HCT116 (cell line): ENCODE results near the gene COL15A1. TPM values are rescaled to one million over a fixed set of nuclear protein-coding genes. Genes with fewer than 3 reads are reported as not detected.

ENCODE experiments used
- ATAC-seq: fragments of 200-7000 bp; cut with Tn5 transposase; 2 replicates; pipeline ENCODE4 v1.9.1; 2020; ENCODE audit warnings: mild to moderate bottlenecking, moderate library complexity
- BruUV-seq: library from RNA; stranded (reverse); fragments of 400-500 nt; replicated peaks from 2 replicates; lab custom pipeline; 2021; lab: Mats Ljungman, UMichigan
- CTCF ChIA-PET: fragments of 300-600 bp; sonication (Branson Sonifier 250); formaldehyde crosslinking; loops from one replicate; lab custom pipeline; 2021; ENCODE audit warnings: antibody characterized with exemption; lab: Charles Lee
- POLR2A ChIA-PET: fragments of 300-600, 350-600 bp; sonication (Branson Sonifier 250); formaldehyde crosslinking; loops from one replicate; lab custom pipeline; 2021; ENCODE audit warnings: antibody characterized with exemption; lab: Charles Lee
- RAD21 ChIA-PET, 2 experiments: fragments of 300-600 bp; sonication (Branson Sonifier 250); formaldehyde crosslinking; loops; one replicate each; lab custom pipeline; 2023; ENCODE audit warnings: low total read pairs in 2 of 2; ENCODE audit not compliant: uncharacterized antibody in 2 of 2, unreplicated experiment in 2 of 2, low non-redundant PET in 1 of 2; lab: Charles Lee
- DNase-seq: peaks from one replicate; pipeline ENCODE4 v3.0.0-alpha.2; 2010; ENCODE audit warnings: low read depth, low spot score
- H2AFZ ChIP-seq: fragments of 200-600 bp; shearing (Covaris generic), sonication (generic); 2 replicates; pipeline ENCODE4 v1.6.1; 2017; ENCODE audit warnings: low read depth, mixed run types, mixed read lengths, antibody characterized with exemption, low read length; ENCODE audit not compliant: poor library complexity, severe bottlenecking
- H3K27ac ChIP-seq: 2 replicates; pipeline ENCODE4 v1.5.1; 2012; ENCODE audit warnings: low read depth, low read length
- H3K27me3 ChIP-seq: fragments of 200-600 bp; sonication (generic); 2 replicates; pipeline ENCODE4 v1.6.1; 2016; ENCODE audit warnings: mixed run types, low read length, mixed read lengths; ENCODE audit not compliant: insufficient read depth
- H3K36me3 ChIP-seq, 2 experiments: fragments of 200-500 bp in 1 of 2; fragments of 200-600 bp in 1 of 2; sonication (Bioruptor generic) in 1 of 2; sonication (generic) in 1 of 2; 2 replicates each; pipeline versions ENCODE4 v1.5.1 to v1.6.1; 2014 to 2016; ENCODE audit warnings: low read length in 2 of 2, inconsistent platforms in 1 of 2, mixed read lengths in 1 of 2, mixed run types in 1 of 2; ENCODE audit not compliant: insufficient read depth in 2 of 2, control insufficient read depth in 1 of 2
- H3K4me1 ChIP-seq, 2 experiments: fragments of 200-600 bp in 1 of 2; sonication (generic) in 1 of 2; 2 replicates each; pipeline versions ENCODE4 v1.5.1 to v1.6.1; 2012 to 2017; ENCODE audit warnings: low read length in 2 of 2, inconsistent platforms in 1 of 2, mild to moderate bottlenecking in 1 of 2, mixed read lengths in 1 of 2, mixed run types in 1 of 2, moderate library complexity in 1 of 2; ENCODE audit not compliant: insufficient read depth in 2 of 2, control insufficient read depth in 1 of 2
- H3K4me2 ChIP-seq: fragments of 200-600 bp; sonication (generic); 2 replicates; pipeline ENCODE4 v1.6.1; 2017; ENCODE audit warnings: mixed run types, low read length, mixed read lengths
- H3K4me3 ChIP-seq, 2 experiments: fragments of 200-600 bp in 1 of 2; sonication (generic) in 1 of 2; replicated peaks in 1 of 2; 2 replicates each; pipeline ENCODE4 v1.5.1; 2011 to 2016; ENCODE audit warnings: low read length in 2 of 2, control low read depth in 1 of 2, low read depth in 1 of 2, mild to moderate bottlenecking in 1 of 2, mixed read lengths in 1 of 2, mixed run types in 1 of 2
- H3K79me2 ChIP-seq: fragments of 200-600 bp; sonication (generic); 2 replicates; pipeline ENCODE4 v1.6.1; 2017; ENCODE audit warnings: mild to moderate bottlenecking, mixed run types, low read length, moderate library complexity, mixed read lengths; ENCODE audit not compliant: insufficient read depth
- H3K9ac ChIP-seq: fragments of 200-600 bp; sonication (generic); 2 replicates; pipeline ENCODE4 v1.6.1; 2016; ENCODE audit warnings: low read length, mixed read lengths
- H3K9me2 ChIP-seq: fragments of 200-600 bp; sonication (generic), shearing (Covaris generic); 2 replicates; pipeline ENCODE4 v1.6.1; 2017; ENCODE audit warnings: mixed run types, mild to moderate bottlenecking, moderate library complexity; ENCODE audit not compliant: insufficient read depth
- H3K9me3 ChIP-seq, 2 experiments: fragments of 200-500 bp in 1 of 2; fragments of 200-600 bp in 1 of 2; sonication (Bioruptor generic) in 1 of 2; sonication (generic) in 1 of 2; 2 replicates each; pipeline ENCODE4 v1.6.1; 2014 to 2017; ENCODE audit warnings: low read length in 2 of 2, mixed read lengths in 2 of 2, inconsistent platforms in 1 of 2, low read depth in 1 of 2, mild to moderate bottlenecking in 1 of 2, mixed run types in 1 of 2, moderate library complexity in 1 of 2; ENCODE audit not compliant: control insufficient read depth in 1 of 2, insufficient read depth in 1 of 2
- H4K20me1 ChIP-seq: fragments of 200-600 bp; sonication (generic), shearing (Covaris generic); 2 replicates; pipeline ENCODE4 v1.6.1; 2017; ENCODE audit warnings: mixed run types, mild to moderate bottlenecking, moderate library complexity; ENCODE audit not compliant: insufficient read depth
- EGR1 ChIP-seq: IDR thresholded peaks from 2 replicates; pipeline ENCODE4 v1.6.1; 2012; ENCODE audit warnings: low read depth
- FOSL1 ChIP-seq: IDR thresholded peaks from 2 replicates; pipeline ENCODE4 v1.6.1; 2012; ENCODE audit warnings: low read depth
- JUND ChIP-seq: IDR thresholded peaks from 2 replicates; pipeline ENCODE4 v1.6.1; 2012
- MAX ChIP-seq: IDR thresholded peaks from 2 replicates; pipeline ENCODE4 v1.6.1; 2012
- POLR2AphosphoS5 ChIP-seq: IDR thresholded peaks from 2 replicates; pipeline ENCODE4 v1.6.1; 2011; ENCODE audit warnings: mild to moderate bottlenecking, low read depth, low read length, moderate library complexity
- REST ChIP-seq: IDR thresholded peaks from 2 replicates; pipeline ENCODE4 v1.6.1; 2012; ENCODE audit warnings: low read depth
- SIN3A ChIP-seq: IDR thresholded peaks from 2 replicates; pipeline ENCODE4 v1.6.1; 2012; ENCODE audit warnings: low read depth
- ZBTB33 ChIP-seq: IDR thresholded peaks from 2 replicates; pipeline ENCODE4 v1.6.1; 2011; ENCODE audit warnings: mild to moderate bottlenecking, low read length, moderate library complexity; ENCODE audit not compliant: insufficient replicate concordance; ENCODE audit errors: extremely low read depth
- ZNF274 ChIP-seq: fragments of 200-500 bp; sonication (Bioruptor generic); IDR thresholded peaks from 2 replicates; pipeline ENCODE4 v1.6.1; 2014; ENCODE audit warnings: mild to moderate bottlenecking, low read depth, low read length, inconsistent platforms
- intact Hi-C: fragments of 100-400 bp; cut with micrococcal nuclease; formaldehyde crosslinking; loops from 2 replicates; pipeline ENCODE4 v1.10.0; 2022
- total RNA-seq: library from RNA; stranded (reverse); gene quantifications from one replicate; pipeline ENCODE4 v1.2.1, GENCODE V29; 2021; ENCODE audit not compliant: unreplicated experiment

COL15A1 gene
- total RNA-seq, 1 experiment from 2014 or later: 0.15 TPM

GRCh38 chr9:98971168-98971914 is 27.6 kb downstream of the COL15A1 start:
- DNase-seq (no peak), ATAC-seq (peak; percentile 20; the same call in 1 of the 2 replicates)
- BruUV-seq: no TSS peak
- peak overlapping the region; percentile 15 for H2AFZ ChIP-seq
- no peak overlapping the region for H3K27ac ChIP-seq
- H3K27me3 ChIP-seq: no peaks in the 10 kb centered on the region
- no peaks in the 10 kb centered on the region for H3K9me3 ChIP-seq
- H3K4me2 ChIP-seq: peak overlapping the region; percentile 40
- no peak overlapping the region for H3K4me3 ChIP-seq
- H3K79me2 ChIP-seq: no peaks in the 10 kb centered on the region
- CTCF ChIA-PET: no interaction called here
- TF ChIP-seq JUND (peak; percentile 64), SIN3A (no peak), EGR1 (no peak), REST (no peak), FOSL1 (peak; percentile 56; the same call in 1 of the 2 replicates)
- POLR2A ChIA-PET: no interaction called here
- peaks cover 0 to 16% of the 10 kb centered on the region in 2 experiments; a peak in 2 of 4 replicates for H3K4me1 ChIP-seq
- no peaks in the 10 kb centered on the region for H4K20me1 ChIP-seq
- RAD21 ChIA-PET: no interaction called here
- no peaks in the 10 kb centered on the region for H3K9me2 ChIP-seq
- no peak overlapping the region for H3K9ac ChIP-seq
- intact Hi-C loops: no loop called here
- H3K36me3 ChIP-seq: no peaks in the 10 kb centered on the region

- Histone ChIP-seq H3K79me2 (no peaks in the 10 kb centered on the region), H3K9me2 (no peaks in the 10 kb centered on the region), H3K27me3 (no peaks in the 10 kb centered on the region), H3K9me3 (no peaks in the 10 kb centered on the region), H3K9ac (no peak overlapping the region)
- CTCF ChIA-PET: no interaction called here
- no TSS peak for BruUV-seq
- RAD21 ChIA-PET: no interaction called here
- ATAC-seq: no peak
- TF ChIP-seq MAX (no peak), JUND (no peak), ZNF274 (no peak), POLR2AphosphoS5 (no peak), ZBTB33 (no peak)
- TF ChIP-seq, all 23 proteins: peak for 0
- Histone ChIP-seq H3K4me2 (peak overlapping the region; percentile 40; the same call in 1 of the 2 replicates), H3K4me3 (no peak overlapping the region), H3K4me1 (peaks cover 0 to 16% of the 10 kb centered on the region in 2 experiments; a peak in 2 of 4 replicates), H3K36me3 (no peaks in the 10 kb centered on the region), H3K27ac (no peak overlapping the region), H4K20me1 (no peaks in the 10 kb centered on the region), H2AFZ (no peak overlapping the region)
- intact Hi-C loops: no loop called here
- POLR2A ChIA-PET: no interaction called here
- DNase-seq: no peak
Observed at GRCh38 chr9:98971915-98972223, 28.2 kb downstream of the COL15A1 start.
